Body of pancreas (tissue), 4 donors: Measurements from ENCODE around the gene RABIF. TPM values are rescaled to one million over a fixed set of nuclear protein-coding genes. Genes with fewer than 3 reads are reported as not detected.
"Not testable (repeated sequence)": the region's sequence is repeated elsewhere in the genome, so short reads cannot be mapped to it uniquely, and the experiment has no call there.

ENCODE experiments used
- ATAC-seq: fragments of 150-250 bp; one replicate; pipeline ENCODE4 v1.9.1; 2016
- DNase-seq, 4 donors: peaks; one replicate each; pipeline ENCODE4 v3.0.0-alpha.2; 2019
- H3K27ac ChIP-seq, 4 donors: fragments of 200-600 bp; sonication (generic); 1 replicate in 3 of 4; 2 replicates in 1 of 4; pipeline versions ENCODE4 v1.5.1 to v1.6.1; 2016 to 2019; ENCODE audit warnings: mild to moderate bottlenecking in 1 of 4, mixed read lengths in 1 of 4, moderate library complexity in 1 of 4
- H3K27me3 ChIP-seq, 2 donors: fragments of 200-600 bp; sonication (generic); one replicate each; pipeline ENCODE4 v1.6.0; 2016; ENCODE audit warnings: mild to moderate bottlenecking in 1 of 2
- H3K36me3 ChIP-seq, 2 donors: fragments of 200-600 bp; sonication (generic); replicated peaks in 1 of 2; 2 replicates each; pipeline ENCODE4 v1.5.1; 2016; ENCODE audit warnings: low read depth in 2 of 2; ENCODE audit not compliant: insufficient read depth in 1 of 2
- H3K4me1 ChIP-seq: fragments of 200-600 bp; sonication (generic); one replicate; pipeline ENCODE4 v1.6.0; 2016
- H3K4me3 ChIP-seq, 2 donors: fragments of 200-600 bp; sonication (generic); 1 replicate in 1 of 2; 2 replicates in 1 of 2; pipeline ENCODE4 v1.5.1; 2016 to 2019
- H3K9me3 ChIP-seq, 3 donors: fragments of 200-600 bp; sonication (generic); 1 replicate in 2 of 3; 2 replicates in 1 of 3; pipeline ENCODE4 v1.5.1; 2016
- CTCF ChIP-seq, 7 experiments: fragments of 450-650 bp in 4 of 7; fragments of 200-600 bp in 3 of 7; sonication (generic) in 3 of 7; IDR thresholded peaks; one replicate each; pipeline ENCODE4 v1.5.1; 2016 to 2019; ENCODE audit warnings: antibody characterized with exemption in 7 of 7
- POLR2A ChIP-seq, 3 donors: fragments of 450-650 bp; IDR thresholded peaks; one replicate each; pipeline ENCODE4 v1.6.1; 2016; ENCODE audit warnings: antibody characterized with exemption in 3 of 3, mild to moderate bottlenecking in 2 of 3
- WGBS, 2 donors: methylation state at CpG; one replicate each; pipeline ENCODE4 v1.1.5; 2017; 5-methylcytosine and 5-hydroxymethylcytosine counted together
- intact Hi-C: fragments of 100-400 bp; cut with DNase I; formaldehyde crosslinking; loops from one replicate; pipeline ENCODE4 v1.15.1; 2023
- total RNA-seq, 2 donors: library from RNA; depleted of rRNA; stranded (reverse); fragments of >200 nt; gene quantifications; one replicate each; pipeline ENCODE4 v1.1.0, GENCODE V29; 2016

Gene RABIF
- 1 to 10 TPM; 2.6 to 4.0 TPM for total RNA-seq

GRCh38 chr1:202888531-202889360 lies at the start of gene RABIF:
RABIF (minus strand) TSS chr1:202889149; CDS start chr1:202889098, 51 bp downstream.
- Histone ChIP-seq H3K36me3 (peaks cover 0 to 12% of the 10 kb centered on the region in 2 donors), H3K9me3 (no peaks in the 10 kb centered on the region), H3K27ac (peak within 1 kb of the TSS; percentile 83 to 91 (median 90)), H3K27me3 (no peaks in the 10 kb centered on the region), H3K4me1 (peaks cover 11% of the 10 kb centered on the region), H3K4me3 (peak within 1 kb of the TSS; percentile 44 to 67)
- intact Hi-C loops, result no loop called here
- DNase-seq (peak; percentile 97 to 99 (median 98)), ATAC-seq (peak; percentile 97)
- WGBS, 2 donors, result 0% methylated on average over 6 to 77 of the region's 84 CpGs
- TF ChIP-seq POLR2A (IDR thresholded peaks at IDR 0.05), result peak; percentile 79 to 93 (median 91)
- TF ChIP-seq CTCF (IDR thresholded peaks at IDR 0.05), result peak in 4 of 7 experiments; percentile 31 to 43 (median 35)

- Histone ChIP-seq H3K27ac (no peak overlapping the region), H3K36me3 (peaks cover 3 to 19% of the 10 kb centered on the region in 2 donors), H3K9me3 (no peaks in the 10 kb centered on the region), H3K4me3 (no peak overlapping the region), H3K27me3 (no peaks in the 10 kb centered on the region), H3K4me1 (no peaks in the 10 kb centered on the region)
- ATAC-seq, result no peak
- 59 to 82% methylated on average over 5 of the region's 5 CpGs for WGBS, 2 donors
- no peak for DNase-seq
- no peak for TF ChIP-seq CTCF (IDR thresholded peaks at IDR 0.05)
- TF ChIP-seq POLR2A (IDR thresholded peaks at IDR 0.05), result no peak
- intact Hi-C loops, result no loop called here
Measured at GRCh38 chr1:202938287-202938925, 49.5 kb upstream of the RABIF start.

- intact Hi-C loops, H3K9me3 ChIP-seq, ATAC-seq, H3K27ac ChIP-seq, H3K36me3 ChIP-seq, H3K27me3 ChIP-seq, DNase-seq, H3K4me1 ChIP-seq, H3K4me3 ChIP-seq: not testable (repeated sequence)
- WGBS, 2 donors, result 60 to 89% methylated on average over 1 of the region's 6 CpGs
Measured at GRCh38 chr1:202936409-202936808, 47.5 kb upstream of the RABIF start.

GRCh38 chr1:202935844-202936243 lies 46.9 kb upstream of the RABIF start:
- 71 to 75% methylated on average over 3 of the region's 3 CpGs for WGBS, 2 donors
- Histone ChIP-seq H3K27ac (no peak overlapping the region), H3K27me3 (no peaks in the 10 kb centered on the region), H3K9me3 (no peaks in the 10 kb centered on the region), H3K36me3 (peaks cover 0 to 3% of the 10 kb centered on the region in 2 donors), H3K4me1 (no peaks in the 10 kb centered on the region), H3K4me3 (no peak overlapping the region)
- ATAC-seq (no peak), DNase-seq (no peak)
- intact Hi-C loops, result no loop called here
- TF ChIP-seq CTCF (IDR thresholded peaks at IDR 0.05) (no peak), POLR2A (IDR thresholded peaks at IDR 0.05) (no peak)

GRCh38 chr1:202934755-202935154 lies 45.8 kb upstream of the RABIF start:
- H3K27me3 ChIP-seq, result no peaks in the 10 kb centered on the region
- no peak for DNase-seq
- H3K27ac ChIP-seq, result no peak overlapping the region
- 82 to 84% methylated on average over 3 of the region's 3 CpGs for WGBS, 2 donors
- intact Hi-C loops, result no loop called here
- H3K4me1 ChIP-seq, result no peaks in the 10 kb centered on the region
- H3K9me3 ChIP-seq, result no peaks in the 10 kb centered on the region
- no peak for ATAC-seq
- H3K36me3 ChIP-seq, result no peaks in the 10 kb centered on the region
- no peak overlapping the region for H3K4me3 ChIP-seq
- no peak for TF ChIP-seq POLR2A (IDR thresholded peaks at IDR 0.05)
